Spinal cord (tissue), 10 donors: Measurements from ENCODE around the gene RAB27A. TPM values are rescaled to one million over a fixed set of nuclear protein-coding genes. Genes with fewer than 3 reads are reported as not detected.

Experiments used
- DNase-seq, 6 donors: peaks; one replicate each; pipeline versions ENCODE4 v3.0.0 to v3.0.0-alpha.2; 2013 to 2015; ENCODE audit warnings: low spot score in 6 of 6, low read depth in 4 of 6
- H3K27ac ChIP-seq: one replicate; pipeline ENCODE4 v1.5.1; 2013; ENCODE audit warnings: low read depth, low read length, control low read depth
- H3K27me3 ChIP-seq: one replicate; pipeline ENCODE4 v1.6.1; 2013; ENCODE audit warnings: low read length; ENCODE audit not compliant: control insufficient read depth, insufficient read depth
- H3K36me3 ChIP-seq: one replicate; pipeline ENCODE4 v1.6.1; 2013; ENCODE audit warnings: low read length; ENCODE audit not compliant: control insufficient read depth, insufficient read depth
- H3K4me1 ChIP-seq: one replicate; pipeline ENCODE4 v1.6.1; 2013; ENCODE audit warnings: low read length; ENCODE audit not compliant: control insufficient read depth, insufficient read depth
- H3K4me3 ChIP-seq: one replicate; pipeline ENCODE4 v1.5.1; 2013; ENCODE audit warnings: low read depth, low read length, control low read depth
- H3K9me3 ChIP-seq: one replicate; pipeline ENCODE4 v1.6.1; 2013; ENCODE audit warnings: low read length; ENCODE audit not compliant: control insufficient read depth, insufficient read depth
- WGBS: methylation state at CpG from one replicate; pipeline ENCODE4 v1.1.5; 2013; ENCODE audit warnings: missing lambda C conversion rate; ENCODE audit not compliant: insufficient coverage; 5-methylcytosine and 5-hydroxymethylcytosine counted together
- polyA plus RNA-seq, 2 donors: library from polyadenylated mRNA; unstranded; fragments of 120-200 nt; gene quantifications; one replicate each; pipeline ENCODE4 v1.2.1, GENCODE V29; 2013; ENCODE audit not compliant: insufficient read length in 2 of 2
- total RNA-seq, 2 donors: library from RNA; depleted of rRNA in 1 of 2; stranded (reverse); fragments of 120-200 nt in 1 of 2; fragments of >200 nt in 1 of 2; gene quantifications; one replicate each; pipeline versions ENCODE4 v1.2.3 to v1.2.4, GENCODE V29; 2013 to 2014
- donor health status: healthy.

RAB27A gene
- total and polyA plus RNA-seq, 4 donors = 4.3 to 8.4 (median 7.1) TPM

DNA sequence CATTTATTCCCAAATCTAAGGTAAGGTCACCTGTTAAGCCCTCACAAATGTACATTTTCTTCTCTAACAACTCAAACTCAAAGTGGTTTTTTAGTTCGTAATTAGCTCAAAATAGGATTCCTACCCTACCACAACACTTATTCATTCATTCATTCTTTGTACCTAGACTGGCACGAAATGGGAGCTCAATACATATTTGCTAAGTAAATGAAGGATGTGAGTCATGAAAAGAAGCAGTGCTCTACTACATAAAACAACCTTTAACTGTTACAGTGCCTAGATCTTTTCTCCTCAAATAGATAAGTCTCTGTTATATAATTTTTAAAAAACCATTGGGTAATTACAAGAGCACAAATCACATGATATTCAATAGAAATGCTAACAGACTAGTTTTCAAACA, 105.9 kb downstream of the RAB27A start:
- no peaks in the 10 kb centered on the region for H3K27me3 ChIP-seq
- no peak overlapping the region for H3K4me3 ChIP-seq
- peaks cover 2% of the 10 kb centered on the region for H3K36me3 ChIP-seq
- no CpG with 5 or more reads among the region's 2 CpGs for WGBS
- no peak for DNase-seq
- H3K9me3 ChIP-seq = no peaks in the 10 kb centered on the region
- H3K27ac ChIP-seq = no peak overlapping the region
- no peaks in the 10 kb centered on the region for H3K4me1 ChIP-seq

DNA sequence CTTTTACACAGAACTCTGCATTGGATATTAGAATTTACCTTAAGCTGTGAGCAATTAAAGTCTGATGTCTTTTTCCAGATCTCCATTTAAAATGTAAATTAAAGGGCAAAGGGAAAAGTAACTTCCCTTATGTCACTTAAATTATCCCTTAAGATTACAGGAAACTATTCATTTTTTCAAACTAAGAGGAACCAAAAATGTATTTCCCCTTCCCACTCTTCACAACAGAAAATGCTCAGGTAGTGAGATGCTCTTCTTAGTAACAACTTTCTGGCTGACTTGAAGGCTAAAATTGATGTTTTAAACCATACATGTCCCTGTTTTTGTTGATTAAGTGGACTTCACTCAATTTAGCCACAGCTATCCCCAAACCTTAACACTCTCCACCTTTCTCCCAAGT, 110.5 kb downstream of the RAB27A start:
- Histone ChIP-seq H3K27me3 (no peaks in the 10 kb centered on the region), H3K4me1 (no peaks in the 10 kb centered on the region), H3K27ac (no peak overlapping the region), H3K9me3 (no peaks in the 10 kb centered on the region), H3K4me3 (no peak overlapping the region), H3K36me3 (peaks cover 2% of the 10 kb centered on the region)
- DNase-seq = no peak

DNA sequence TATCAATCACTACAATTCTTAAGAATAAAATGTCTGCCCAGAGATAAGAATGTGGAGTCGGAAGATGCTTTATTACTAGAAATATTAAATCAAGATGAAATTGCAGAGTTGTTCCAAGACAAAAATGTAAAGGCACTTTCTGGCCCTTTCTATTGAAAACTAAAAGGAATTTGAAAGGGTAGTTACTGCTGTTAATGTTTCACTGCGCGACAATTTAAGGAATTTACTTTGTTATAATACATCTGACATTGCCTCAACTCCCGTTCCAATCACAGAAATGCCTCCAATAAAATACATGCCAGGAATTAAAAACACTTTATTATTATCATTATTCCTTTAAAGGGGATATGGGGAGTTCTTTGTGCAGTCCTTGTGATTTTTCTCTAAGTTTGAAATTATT, 119.3 kb downstream of the RAB27A start:
- whole genome bisulfite sequencing = no CpG with 5 or more reads among the region's 4 CpGs
- Histone ChIP-seq H3K27me3 (no peaks in the 10 kb centered on the region), H3K4me3 (no peak overlapping the region), H3K9me3 (no peaks in the 10 kb centered on the region), H3K27ac (no peak overlapping the region), H3K4me1 (no peaks in the 10 kb centered on the region), H3K36me3 (no peaks in the 10 kb centered on the region)
- no peak for DNase-seq

DNA sequence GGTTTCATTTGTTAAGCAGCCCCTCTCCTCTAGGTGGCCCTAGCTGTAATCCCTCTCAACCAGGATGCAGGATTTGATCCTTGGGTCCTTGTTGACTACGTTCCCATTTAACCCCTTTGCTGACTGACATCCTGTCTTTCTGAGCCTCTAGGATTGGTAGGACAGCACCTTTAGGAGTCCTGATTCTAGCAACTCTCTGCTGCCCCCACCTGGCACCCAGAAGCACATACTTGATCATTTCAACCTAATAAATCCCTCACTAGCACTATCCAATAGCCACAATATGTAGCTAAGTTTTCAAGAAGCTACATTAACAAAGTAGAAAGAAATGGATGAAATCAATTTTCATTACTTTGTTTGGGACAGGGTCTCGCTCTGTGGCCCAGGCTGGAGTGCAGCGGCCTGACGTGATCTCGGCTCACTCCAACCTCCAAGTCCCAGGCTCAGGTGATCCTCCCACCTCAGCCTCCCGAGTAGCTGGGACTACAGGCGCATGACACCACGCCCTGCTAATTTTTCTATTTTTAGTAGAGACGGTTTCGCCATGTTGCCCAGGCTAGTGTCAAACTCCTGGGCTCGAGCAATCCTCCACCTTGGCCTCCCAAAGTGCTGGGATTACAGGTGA, 121.2 kb downstream of the RAB27A start:
- WGBS = 67% methylated on average over 11 of the region's 11 CpGs
- Histone ChIP-seq H3K4me1 (no peaks in the 10 kb centered on the region), H3K27ac (no peak overlapping the region), H3K36me3 (no peaks in the 10 kb centered on the region), H3K27me3 (no peaks in the 10 kb centered on the region), H3K4me3 (no peak overlapping the region), H3K9me3 (no peaks in the 10 kb centered on the region)
- DNase-seq = peak; percentile 24 to 89 (median 38)

DNA sequence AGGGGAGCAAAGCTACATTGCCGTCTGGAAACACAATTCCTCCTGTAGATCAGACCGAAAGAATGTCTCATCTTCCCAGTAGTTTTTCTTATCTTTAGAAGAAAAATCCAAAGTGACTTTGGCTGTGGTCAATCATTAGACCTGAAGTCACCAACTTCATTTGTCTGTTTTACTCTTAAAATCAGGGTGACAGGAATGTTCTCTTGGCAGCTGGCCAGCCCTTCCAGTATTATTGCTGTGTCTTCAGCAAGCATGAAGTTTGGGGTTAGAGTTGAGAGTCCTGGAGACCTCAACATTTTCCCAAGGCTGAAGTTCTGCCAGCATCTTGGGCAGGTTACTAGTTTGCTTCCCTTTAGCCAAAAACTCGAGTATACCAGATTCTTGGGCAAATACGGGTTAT, 125.3 kb downstream of the RAB27A start:
- 100% methylated on average over 2 of the region's 4 CpGs for WGBS
- Histone ChIP-seq H3K9me3 (no peaks in the 10 kb centered on the region), H3K27ac (no peak overlapping the region), H3K4me3 (no peak overlapping the region), H3K27me3 (no peaks in the 10 kb centered on the region), H3K36me3 (no peaks in the 10 kb centered on the region), H3K4me1 (no peaks in the 10 kb centered on the region)
- DNase-seq = no peak

Other genes starting within 250 kb of the RAB27A start
- gene RSL24D1, start 92.9 kb downstream of the RAB27A start, total RNA-seq = 10 to 100 TPM; 81.3 to 95.5 TPM
- 100 to 1,000 TPM; 105 to 107 TPM for gene RSL24D1, start 92.9 kb downstream of the RAB27A start, polyA plus RNA-seq
- gene PIGBOS1, start 29.3 kb upstream of the RAB27A start, total RNA-seq = 10 to 100 TPM in 1 of 2 donors, 1 to 10 TPM in 1; 6.7 to 17.0 TPM
- 10 to 100 TPM; 14.3 to 15.6 TPM for gene PIGBOS1, start 29.3 kb upstream of the RAB27A start, polyA plus RNA-seq
- 10 to 100 TPM; 11.6 to 14.8 TPM for gene PIGB, start 29.4 kb upstream of the RAB27A start, total RNA-seq
- gene PIGB, start 29.4 kb upstream of the RAB27A start, polyA plus RNA-seq = 10 to 100 TPM; 15.0 to 19.1 TPM
- gene CCPG1, start 118.5 kb upstream of the RAB27A start, total RNA-seq = 10 to 100 TPM; 65.4 to 67.4 TPM
- 10 to 100 TPM; 39.7 to 43.6 TPM for gene CCPG1, start 118.5 kb upstream of the RAB27A start, polyA plus RNA-seq
- gene PIERCE2, start 118.7 kb upstream of the RAB27A start, total RNA-seq = 1 to 10 TPM; 3.9 to 6.7 TPM
- 1 to 10 TPM; 4.5 to 8.6 TPM for gene PIERCE2, start 118.7 kb upstream of the RAB27A start, polyA plus RNA-seq
- gene DNAAF4, start 218.4 kb upstream of the RAB27A start, total RNA-seq = 1 to 10 TPM; 6.4 to 9.4 TPM
- 1 to 10 TPM; 6.7 to 7.5 TPM for gene DNAAF4, start 218.4 kb upstream of the RAB27A start, polyA plus RNA-seq